Naive thymus-derived CD4-positive, alpha-beta T cell (primary cell): ENCODE measurements around the gene ARMC2. TPM values are rescaled to one million over a fixed set of nuclear protein-coding genes. Genes with fewer than 3 reads are reported as not detected.
A peak's percentile ranks its signal among the peaks of the same experiment; 100 is the strongest.
"Not testable (repeated sequence)": the region's sequence is repeated elsewhere in the genome, so short reads cannot be mapped to it uniquely, and the experiment has no call there.

Source experiments
- ATAC-seq: fragments of 150-1000 bp; cut with Tn5 transposase; 2 replicates; pipeline ENCODE4 v1.10.0; 2021; ENCODE audit warnings: mild to moderate bottlenecking, moderate library complexity
- CTCF ChIA-PET: fragments of 350-600 bp; sonication (Branson Sonifier 250); formaldehyde crosslinking; loops from one replicate; lab custom pipeline; 2021; ENCODE audit warnings: antibody characterized with exemption; lab: Charles Lee
- POLR2A ChIA-PET: fragments of 350-600 bp; sonication (Branson Sonifier 250); formaldehyde crosslinking; loops from one replicate; lab custom pipeline; 2021; ENCODE audit warnings: antibody characterized with exemption, inconsistent platforms; lab: Charles Lee
- DNase-seq, 9 donors: peaks; one replicate each; pipeline versions ENCODE4 v3.0.0 to v3.0.0-alpha.2; 2020 to 2022; ENCODE audit warnings: mixed read lengths in 1 of 9
- H3K27ac ChIP-seq: one replicate; pipeline ENCODE4 v1.7.0; 2013; ENCODE audit warnings: mild to moderate bottlenecking, low read depth, low read length, moderate library complexity
- H3K27me3 ChIP-seq, 2 donors: one replicate each; pipeline ENCODE4 v1.7.0; 2013; ENCODE audit warnings: low read length in 2 of 2, mild to moderate bottlenecking in 2 of 2, moderate library complexity in 2 of 2; ENCODE audit not compliant: control insufficient read depth in 2 of 2, insufficient read depth in 2 of 2
- H3K36me3 ChIP-seq, 3 experiments: 1 replicate in 2 of 3; 2 replicates in 1 of 3; pipeline ENCODE4 v1.7.0; 2013; ENCODE audit warnings: low read length in 3 of 3, mild to moderate bottlenecking in 3 of 3, moderate library complexity in 1 of 3; ENCODE audit not compliant: insufficient read depth in 3 of 3, control insufficient read depth in 2 of 3
- H3K4me1 ChIP-seq, 2 donors: one replicate each; pipeline ENCODE4 v1.7.0; 2013; ENCODE audit warnings: low read length in 2 of 2, mild to moderate bottlenecking in 2 of 2, moderate library complexity in 1 of 2; ENCODE audit not compliant: control insufficient read depth in 2 of 2, insufficient read depth in 2 of 2
- H3K4me3 ChIP-seq: 2 replicates; pipeline ENCODE4 v1.7.0; 2013; ENCODE audit warnings: mild to moderate bottlenecking, low read length
- H3K9me3 ChIP-seq, 3 experiments: 1 replicate in 2 of 3; 2 replicates in 1 of 3; pipeline ENCODE4 v1.7.0; 2013; ENCODE audit warnings: low read length in 3 of 3; ENCODE audit not compliant: control insufficient read depth in 2 of 3
- H3K27ac Mint-ChIP-seq, 9 donors: one replicate each; pipeline ENCODE4 v1.8.0; 2020 to 2022; ENCODE audit warnings: mixed read lengths in 9 of 9, mild to moderate bottlenecking in 8 of 9, moderate library complexity in 5 of 9, inconsistent platforms in 2 of 9
- H3K27me3 Mint-ChIP-seq, 5 donors: one replicate each; pipeline ENCODE4 v1.8.0; 2021 to 2022; ENCODE audit warnings: mixed read lengths in 5 of 5, mild to moderate bottlenecking in 1 of 5
- H3K36me3 Mint-ChIP-seq, 5 donors: one replicate each; pipeline ENCODE4 v1.8.0; 2020 to 2022; ENCODE audit warnings: mixed read lengths in 5 of 5, mild to moderate bottlenecking in 3 of 5, inconsistent platforms in 1 of 5
- H3K4me1 Mint-ChIP-seq, 7 donors: one replicate each; pipeline ENCODE4 v1.8.0; 2020 to 2022; ENCODE audit warnings: mixed read lengths in 7 of 7, mild to moderate bottlenecking in 3 of 7, inconsistent platforms in 1 of 7
- H3K4me3 Mint-ChIP-seq, 10 donors: one replicate each; pipeline ENCODE4 v1.8.0; 2020 to 2022; ENCODE audit warnings: mild to moderate bottlenecking in 10 of 10, mixed read lengths in 10 of 10, moderate library complexity in 6 of 10, inconsistent platforms in 2 of 10
- H3K9me3 Mint-ChIP-seq, 11 donors: one replicate each; pipeline ENCODE4 v1.8.0; 2020 to 2022; ENCODE audit warnings: mixed read lengths in 11 of 11, mild to moderate bottlenecking in 4 of 11, inconsistent platforms in 1 of 11, moderate library complexity in 1 of 11
- intact Hi-C, 2 donors: fragments of 100-400 bp; cut with micrococcal nuclease; formaldehyde crosslinking; loops; one replicate each; pipeline ENCODE4 v1.15.1; 2023
- polyA plus RNA-seq, 2 donors: library from polyadenylated mRNA; unstranded; fragments of 300-500 nt; fragmentation: Illumina TruSeq; gene quantifications; one replicate each; pipeline ENCODE4 v1.2.3, GENCODE V29; 2021
- total RNA-seq, 6 experiments: library from RNA in 5 of 6; stranded (reverse) in 5 of 6; gene quantifications; 1 replicate in 5 of 6; 2 replicates in 1 of 6; pipeline ENCODE4 v1.2.3 and lab custom pipeline; 2021 to 2026

Gene ARMC2
- total and polyA plus RNA-seq, 7 experiments from 2014 or later: 3.6 to 12.7 (median 7.1) TPM

GRCh38 chr6:108883172-108883571 is 35.0 kb downstream of the ARMC2 start:
- Histone ChIP-seq H3K27me3 (no peaks in the 10 kb centered on the region), H3K27ac (no peak overlapping the region), H3K36me3 (peaks cover 0 to 8% (median 0%) of the 10 kb centered on the region in 3 experiments), H3K4me1 (no peaks in the 10 kb centered on the region), H3K9me3 (no peaks in the 10 kb centered on the region), H3K4me3 (no peak overlapping the region)
- CTCF ChIA-PET: no interaction called here
- H3K9me3 Mint-ChIP-seq: peaks cover 0 to 24% (median 6%) of the 10 kb centered on the region in 11 donors
- peaks cover 0 to 39% (median 5%) of the 10 kb centered on the region in 7 donors for H3K4me1 Mint-ChIP-seq
- ATAC-seq (no peak), DNase-seq (no peak)
- intact Hi-C loops: loop anchor here in 1 of 2 donors (1.0 to 5.0 kb wide), 4 partner anchors 8 to 1061 kb away; partner anchors contain the start of gene SCML4
- H3K27me3 Mint-ChIP-seq: peaks cover 0 to 42% (median 0%) of the 10 kb centered on the region in 5 donors
- peak overlapping the region in 1 of 9 donors; percentile 67 for H3K27ac Mint-ChIP-seq
- H3K4me3 Mint-ChIP-seq: peak overlapping the region in 1 of 10 donors; percentile 24
- POLR2A ChIA-PET: no interaction called here
- peaks cover 15 to 56% (median 35%) of the 10 kb centered on the region in 5 donors for H3K36me3 Mint-ChIP-seq

- Mint-ChIP-seq H3K4me3 (no peak overlapping the region), H3K4me1 (peaks cover 0 to 38% (median 5%) of the 10 kb centered on the region in 7 donors), H3K27ac (peak overlapping the region in 1 of 9 donors; percentile 38), H3K9me3 (peaks cover 0 to 19% (median 6%) of the 10 kb centered on the region in 11 donors), H3K27me3 (peaks cover 0 to 37% (median 0%) of the 10 kb centered on the region in 5 donors), H3K36me3 (peaks cover 7 to 43% (median 24%) of the 10 kb centered on the region in 5 donors)
- H3K4me3 ChIP-seq: no peak overlapping the region
- intact Hi-C loops: loop anchor here in 1 of 2 donors (5.0 kb wide), 1 partner anchor 1062 kb away; the partner anchor contains the start of gene SCML4
- ChIA-PET CTCF (no interaction called here), POLR2A (no interaction called here)
- H3K36me3 ChIP-seq: peaks cover 0 to 4% (median 0%) of the 10 kb centered on the region in 3 experiments
- H3K9me3 ChIP-seq: no peaks in the 10 kb centered on the region
- no peak for ATAC-seq
- H3K27ac ChIP-seq: no peak overlapping the region
- no peak for DNase-seq
- no peaks in the 10 kb centered on the region for H3K4me1 ChIP-seq
- no peaks in the 10 kb centered on the region for H3K27me3 ChIP-seq
These were observed 36.2 kb downstream of the ARMC2 start for GRCh38 chr6:108884211-108885059.

GRCh38 chr6:108888052-108888451 is 39.8 kb downstream of the ARMC2 start:
- POLR2A ChIA-PET: no interaction called here
- no peaks in the 10 kb centered on the region for H3K36me3 ChIP-seq
- DNase-seq (no peak), ATAC-seq (no peak)
- intact Hi-C loops: no loop called here
- H3K27ac Mint-ChIP-seq: no peak overlapping the region
- no peak overlapping the region for H3K4me3 ChIP-seq
- H3K4me3 Mint-ChIP-seq: no peak overlapping the region
- CTCF ChIA-PET: no interaction called here
- H3K27me3 ChIP-seq: no peaks in the 10 kb centered on the region
- H3K4me1 ChIP-seq: no peaks in the 10 kb centered on the region
- H3K9me3 ChIP-seq: no peaks in the 10 kb centered on the region
- peaks cover 0 to 43% (median 0%) of the 10 kb centered on the region in 5 donors for H3K27me3 Mint-ChIP-seq
- no peak overlapping the region for H3K27ac ChIP-seq
- H3K36me3 Mint-ChIP-seq: peaks cover 0 to 14% (median 3%) of the 10 kb centered on the region in 5 donors
- peaks cover 0 to 17% (median 0%) of the 10 kb centered on the region in 7 donors for H3K4me1 Mint-ChIP-seq
- peaks cover 0 to 2% (median 0%) of the 10 kb centered on the region in 11 donors for H3K9me3 Mint-ChIP-seq

- Histone ChIP-seq H3K9me3 (no peaks in the 10 kb centered on the region), H3K4me3 (no peak overlapping the region), H3K4me1 (no peaks in the 10 kb centered on the region), H3K27me3 (no peaks in the 10 kb centered on the region), H3K36me3 (no peaks in the 10 kb centered on the region), H3K27ac (no peak overlapping the region)
- Mint-ChIP-seq H3K36me3 (peaks cover 0 to 12% (median 0%) of the 10 kb centered on the region in 5 donors), H3K4me3 (no peak overlapping the region), H3K9me3 (peaks cover 0 to 2% (median 0%) of the 10 kb centered on the region in 11 donors), H3K4me1 (peaks cover 0 to 16% (median 4%) of the 10 kb centered on the region in 7 donors), H3K27ac (peak overlapping the region in 2 of 9 donors; percentile 3 to 4), H3K27me3 (peaks cover 0 to 48% (median 0%) of the 10 kb centered on the region in 5 donors)
- CTCF ChIA-PET: no interaction called here
- POLR2A ChIA-PET: no interaction called here
- DNase-seq (no peak), ATAC-seq (peak; percentile 34)
- intact Hi-C loops: no loop called here
These were observed 40.5 kb downstream of the ARMC2 start for GRCh38 chr6:108888745-108889144.

GRCh38 chr6:108890898-108891297 is 42.7 kb downstream of the ARMC2 start:
- H3K27ac Mint-ChIP-seq, H3K27ac ChIP-seq, POLR2A ChIA-PET, H3K36me3 Mint-ChIP-seq, ATAC-seq, H3K36me3 ChIP-seq, H3K4me3 Mint-ChIP-seq, H3K9me3 ChIP-seq, H3K27me3 ChIP-seq, H3K9me3 Mint-ChIP-seq, H3K4me3 ChIP-seq, DNase-seq: not testable (repeated sequence)
- intact Hi-C loops: loop anchor here in 1 of 2 donors (5.0 kb wide), 1 partner anchor 44 kb away; the partner anchor contains the start of gene ARMC2
- CTCF ChIA-PET: interaction anchor here (1.3 kb wide), 1 partner anchor 13 kb away, joined by 3 read pairs; no protein-coding TSS in a partner anchor
- H3K27me3 Mint-ChIP-seq: peaks cover 0 to 36% (median 0%) of the 10 kb centered on the region in 5 donors
- H3K4me1 Mint-ChIP-seq: peaks cover 0 to 11% (median 8%) of the 10 kb centered on the region in 7 donors
- peaks cover 0 to 10% of the 10 kb centered on the region in 2 donors for H3K4me1 ChIP-seq

- H3K27ac Mint-ChIP-seq: peak overlapping the region in 2 of 9 donors; percentile 64 to 87
- H3K4me3 Mint-ChIP-seq: peak overlapping the region in 1 of 10 donors; percentile 77
- no peaks in the 10 kb centered on the region for H3K9me3 Mint-ChIP-seq
- intact Hi-C loops: loop anchor here in 1 of 2 donors (5.0 kb wide), 3 partner anchors 112 to 487 kb away; partner anchors contain the start of gene CD164
- H3K27me3 ChIP-seq: no peaks in the 10 kb centered on the region
- H3K36me3 ChIP-seq: no peaks in the 10 kb centered on the region
- H3K27ac ChIP-seq: no peak overlapping the region
- POLR2A ChIA-PET: no interaction called here
- H3K4me1 Mint-ChIP-seq: peaks cover 8 to 34% (median 13%) of the 10 kb centered on the region in 7 donors
- H3K9me3 ChIP-seq: no peaks in the 10 kb centered on the region
- no peak overlapping the region for H3K4me3 ChIP-seq
- ATAC-seq (peak; percentile 80), DNase-seq (no peak)
- peaks cover 0 to 24% (median 0%) of the 10 kb centered on the region in 5 donors for H3K27me3 Mint-ChIP-seq
- CTCF ChIA-PET: interaction anchor here (0.6 kb wide), 1 partner anchor 121 kb away, joined by 3 read pairs; no protein-coding TSS in a partner anchor
- peaks cover 0 to 44% of the 10 kb centered on the region in 2 donors for H3K4me1 ChIP-seq
- H3K36me3 Mint-ChIP-seq: peaks cover 0 to 12% (median 0%) of the 10 kb centered on the region in 5 donors
These were observed 47.3 kb downstream of the ARMC2 start for GRCh38 chr6:108895571-108895970.
